HepG2 (cell line): ENCODE measurements around the gene CLRN2. TPM values are rescaled to one million over a fixed set of nuclear protein-coding genes. Genes with fewer than 3 reads are reported as not detected.

Experiments used
- ATAC-seq: fragments of 200-7000 bp; cut with Tn5 transposase; 3 replicates; pipeline ENCODE4 v1.9.1; 2020; ENCODE audit warnings: mild to moderate bottlenecking, moderate library complexity
- BruUV-seq: library from RNA; stranded (reverse); fragments of 400-500 nt; replicated peaks from 2 replicates; lab custom pipeline; 2021; lab: Mats Ljungman, UMichigan
- CTCF ChIA-PET: fragments of 300-600 bp; formaldehyde crosslinking; extraction: SDS; loops from one replicate; lab custom pipeline; 2021; ENCODE audit warnings: low total read pairs, inconsistent platforms, low intra/inter-chr PET ratio; lab: Yijun Ruan, JAX
- POLR2A ChIA-PET: fragments of 350-600 bp; sonication (Branson Sonifier 250); formaldehyde crosslinking; loops from one replicate; lab custom pipeline; 2020; ENCODE audit warnings: antibody characterized with exemption, inconsistent platforms; lab: Yijun Ruan, JAX
- DNase-seq: peaks from one replicate; pipeline ENCODE4 v3.0.0-alpha.2; 2015; ENCODE audit warnings: low spot score
- FAIRE-seq: peaks from 3 replicates; lab custom pipeline; 2011; peaks lifted over from hg19 to GRCh38; lab: Jason Lieb, UNC
- H2AFZ ChIP-seq: one replicate; pipeline ENCODE4 v1.6.1; 2011; ENCODE audit warnings: low read length, inconsistent platforms
- H3K27ac ChIP-seq: fragments of 300-600 bp; 3 replicates; pipeline ENCODE4 v1.8.0; 2011; ENCODE audit warnings: mixed run types, mild to moderate bottlenecking, mixed read lengths, low read length, inconsistent platforms; ENCODE audit not compliant: insufficient read depth; ENCODE audit errors: extremely low read length
- H3K27me3 ChIP-seq, 2 experiments: fragments of 200-600 bp in 1 of 2; 2 replicates in 1 of 2; 3 replicates in 1 of 2; pipeline versions ENCODE4 v1.6.0 to v1.8.0; 2011; ENCODE audit warnings: low read length in 2 of 2, mild to moderate bottlenecking in 2 of 2, moderate library complexity in 2 of 2, inconsistent platforms in 1 of 2; ENCODE audit not compliant: insufficient read depth in 2 of 2, control insufficient read depth in 1 of 2
- H3K36me3 ChIP-seq, 2 experiments: fragments of 200-600 bp in 1 of 2; replicated peaks in 1 of 2; 2 replicates in 1 of 2; 3 replicates in 1 of 2; pipeline versions ENCODE4 v1.5.1 to v1.8.0; 2011; ENCODE audit warnings: low read length in 2 of 2, inconsistent platforms in 1 of 2; ENCODE audit not compliant: insufficient read depth in 2 of 2, control insufficient read depth in 1 of 2
- H3K4me1 ChIP-seq: 2 replicates; pipeline ENCODE4 v1.5.1; 2012; ENCODE audit warnings: low read length, inconsistent platforms; ENCODE audit not compliant: insufficient read depth
- H3K4me2 ChIP-seq: 2 replicates; pipeline ENCODE4 v1.6.0; 2011; ENCODE audit warnings: low read depth, low read length, inconsistent platforms
- H3K4me3 ChIP-seq, 3 experiments: fragments of 200-600 bp in 1 of 3; sonication (generic), shearing (Covaris generic) in 1 of 3; replicated peaks in 1 of 3; 2 replicates each; pipeline ENCODE4 v1.5.1; 2011 to 2016; ENCODE audit warnings: low read length in 3 of 3, inconsistent platforms in 2 of 3, low read depth in 2 of 3, mild to moderate bottlenecking in 2 of 3, control low read depth in 1 of 3, mixed read lengths in 1 of 3; ENCODE audit not compliant: insufficient read depth in 1 of 3
- H3K79me2 ChIP-seq: one replicate; pipeline ENCODE4 v1.6.1; 2011; ENCODE audit warnings: low read length, inconsistent platforms; ENCODE audit not compliant: insufficient read depth
- H3K9ac ChIP-seq: 2 replicates; pipeline ENCODE4 v1.6.0; 2011; ENCODE audit warnings: mild to moderate bottlenecking, low read depth, low read length, inconsistent platforms; ENCODE audit not compliant: insufficient read depth
- H3K9me3 ChIP-seq: 2 replicates; pipeline ENCODE4 v1.5.1; 2012; ENCODE audit warnings: mild to moderate bottlenecking, low read length
- H4K20me1 ChIP-seq: 2 replicates; pipeline ENCODE4 v1.6.0; 2011; ENCODE audit warnings: inconsistent platforms, mild to moderate bottlenecking, low read length, moderate library complexity; ENCODE audit not compliant: insufficient read depth
- ARNT ChIP-seq: fragments of 450-650 bp; IDR thresholded peaks from 2 replicates; pipeline ENCODE4 v1.6.1; 2017
- CEBPB ChIP-seq: IDR thresholded peaks from 2 replicates; pipeline ENCODE4 v1.6.1; 2011; ENCODE audit warnings: low read depth, low read length, improper control_type of control experiment, borderline replicate concordance
- KDM1A ChIP-seq: IDR thresholded peaks from 2 replicates; pipeline ENCODE4 v1.6.1; 2016; ENCODE audit warnings: missing compliant biosample characterization
- NCOA2 ChIP-seq: sonication (generic); formaldehyde crosslinking; IDR thresholded peaks from 2 replicates; pipeline ENCODE4 v1.8.0; 2022; ENCODE audit warnings: inconsistent platforms
- NKX3-1 ChIP-seq: sonication (generic); formaldehyde crosslinking; IDR thresholded peaks from 2 replicates; pipeline ENCODE4 v1.5.0; 2020; ENCODE audit warnings: missing genetic modification reagents
- ZKSCAN8 ChIP-seq: IDR thresholded peaks from 2 replicates; pipeline ENCODE4 v1.6.1; 2016; ENCODE audit warnings: borderline replicate concordance, missing genetic modification reagents, missing compliant biosample characterization
- ZNF124 ChIP-seq: sonication (generic); formaldehyde crosslinking; IDR thresholded peaks from 2 replicates; pipeline ENCODE4 v1.4.0; 2020; ENCODE audit warnings: missing genetic modification reagents
- ZNF253 ChIP-seq: sonication (generic); formaldehyde crosslinking; IDR thresholded peaks from 2 replicates; pipeline ENCODE4 v1.8.0; 2022; ENCODE audit warnings: mild to moderate bottlenecking, missing genetic modification reagents, borderline replicate concordance
- ZNF546 ChIP-seq: sonication (generic); formaldehyde crosslinking; conservative IDR thresholded peaks from 2 replicates; pipeline ENCODE4 v1.8.1; 2023; ENCODE audit warnings: mild to moderate bottlenecking, missing genetic modification reagents
- WGBS: methylation state at CpG from one replicate; pipeline ENCODE4 v1.1.6; 2017; ENCODE audit warnings: low lambda C conversion rate; 5-methylcytosine and 5-hydroxymethylcytosine counted together
- in situ Hi-C: cut with HindIII; loops from 2 replicates; pipeline ENCODE4 v1.10.0; 2017; ENCODE audit warnings: low pct_unique_long_range_greater_than_20kb; ENCODE audit not compliant: extremely low pct_ligation_motif_present
- intact Hi-C: fragments of 100-400 bp; cut with micrococcal nuclease; formaldehyde crosslinking; loops from one replicate; pipeline ENCODE4 v1.10.0; 2022; ENCODE audit not compliant: unreplicated experiment
- polyA plus RNA-seq, 8 experiments: library from polyadenylated mRNA; depleted of rRNA in 3 of 8; stranded (reverse) in 7 of 8; unstranded in 1 of 8; fragments of >200 nt; fragmentation: Illumina TruSeq in 4 of 8; extraction: Trizol in 4 of 8; gene quantifications; 2 replicates each; pipeline versions ENCODE4 v1.2.1 to v1.2.3, GENCODE V29; 2011 to 2016; ENCODE audit warnings: low read depth in 4 of 8, missing spikeins in 1 of 8, mixed read lengths in 1 of 8; ENCODE audit not compliant: insufficient read depth in 1 of 8
- total RNA-seq, 5 experiments: library from RNA; depleted of rRNA; stranded (reverse); fragments of >200 nt; fragmentation: Illumina TruSeq; extraction: Trizol; gene quantifications; 2 replicates each; pipeline ENCODE4 v1.2.3, GENCODE V29; 2016; ENCODE audit warnings: low read depth in 1 of 5
- TF ChIP-seq, protein P1 (sequence below): sonication (generic); formaldehyde crosslinking; IDR thresholded peaks from 2 replicates; pipeline ENCODE4 v1.5.0; 2020; ENCODE audit warnings: mild to moderate bottlenecking, missing genetic modification reagents
- TF ChIP-seq, protein P2 (sequence below): sonication (generic); formaldehyde crosslinking; IDR thresholded peaks from 2 replicates; pipeline ENCODE4 v1.5.0; 2020; ENCODE audit warnings: mild to moderate bottlenecking, missing genetic modification reagents
- TF ChIP-seq, protein P3 (sequence below): sonication (generic); formaldehyde crosslinking; IDR thresholded peaks from 2 replicates; pipeline ENCODE4 v1.8.0; 2022; ENCODE audit warnings: missing genetic modification reagents, low read depth, mild to moderate bottlenecking, borderline replicate concordance

Gene CLRN2
- total and polyA plus RNA-seq, 2 of the 13 experiments (the other 11 are each of a cell fraction or from before 2014, with no cell fraction given) = not detected

DNA sequence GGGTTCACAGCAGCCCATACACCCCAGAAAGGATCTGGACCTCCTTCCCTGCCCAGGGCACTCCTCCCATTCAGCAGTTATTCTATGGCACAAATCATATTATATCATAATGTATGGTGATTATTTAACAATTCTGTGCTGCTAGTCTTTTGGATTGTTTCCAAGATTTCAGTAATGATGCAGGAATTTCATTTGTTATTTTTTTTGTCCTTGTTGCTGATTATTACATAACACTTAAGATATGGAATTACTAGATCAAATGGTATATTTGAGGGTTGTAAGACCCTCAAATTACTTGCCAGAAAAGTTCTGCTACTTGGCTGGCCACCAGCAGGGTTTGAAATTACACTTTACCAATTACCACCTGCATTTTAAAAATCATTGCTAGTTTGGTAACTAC lies 39.5 kb upstream of the CLRN2 start:
- H3K79me2 ChIP-seq = no peaks in the 10 kb centered on the region
- H3K9me3 ChIP-seq = no peaks in the 10 kb centered on the region
- H3K36me3 ChIP-seq = no peaks in the 10 kb centered on the region; a peak in 1 of 5 replicates
- H3K27me3 ChIP-seq = no peaks in the 10 kb centered on the region
- in situ Hi-C loops = no loop called here
- CTCF ChIA-PET = no interaction called here
- H4K20me1 ChIP-seq = no peaks in the 10 kb centered on the region
- no peak overlapping the region for H3K9ac ChIP-seq
- FAIRE-seq (no peak), DNase-seq (no peak), ATAC-seq (no peak)
- H3K27ac ChIP-seq = no peak overlapping the region
- H3K4me2 ChIP-seq = no peak overlapping the region
- no TSS peak for BruUV-seq
- H3K4me1 ChIP-seq = peaks cover 15% of the 10 kb centered on the region
- no peak overlapping the region for H3K4me3 ChIP-seq
- intact Hi-C loops = no loop called here
- POLR2A ChIA-PET = no interaction called here
- no peak overlapping the region for H2AFZ ChIP-seq
- TF ChIP-seq CEBPB (peak; percentile 81), NKX3-1 (no peak)

DNA sequence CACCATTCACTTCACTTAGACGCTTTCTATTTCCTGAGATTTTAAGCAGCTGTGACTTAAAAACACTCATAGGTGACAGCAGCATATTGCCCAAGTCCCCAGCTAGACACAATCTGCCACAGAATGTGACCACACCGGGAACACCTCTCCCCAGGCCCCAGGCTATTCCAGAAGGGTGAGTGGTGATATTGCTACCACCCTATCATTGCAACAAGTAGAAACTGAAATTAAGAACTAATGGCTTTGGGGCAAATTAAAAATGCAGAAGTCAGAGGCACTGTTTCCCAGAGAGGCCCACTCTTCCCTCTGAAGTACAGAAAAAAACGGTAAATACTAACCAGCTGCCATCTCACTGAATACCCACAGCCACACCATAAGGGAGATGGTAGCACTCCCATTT lies 38.1 kb upstream of the CLRN2 start:
- intact Hi-C loops = no loop called here
- Histone ChIP-seq H3K9ac (no peak overlapping the region), H3K79me2 (no peaks in the 10 kb centered on the region), H3K36me3 (no peaks in the 10 kb centered on the region; a peak in 1 of 5 replicates), H3K4me1 (peaks cover 27% of the 10 kb centered on the region), H3K27ac (no peak overlapping the region), H3K4me3 (no peak overlapping the region), H2AFZ (no peak overlapping the region), H3K4me2 (no peak overlapping the region), H3K27me3 (no peaks in the 10 kb centered on the region), H3K9me3 (0 out of 2 replicates have a peak, but pooled peaks cover 5% of the 10 kb centered on the region), H4K20me1 (no peaks in the 10 kb centered on the region)
- FAIRE-seq (no peak), ATAC-seq (no peak), DNase-seq (no peak)
- 96% methylated on average over 3 of the region's 3 CpGs for WGBS
- in situ Hi-C loops = no loop called here
- POLR2A ChIA-PET = no interaction called here
- CTCF ChIA-PET = no interaction called here
- BruUV-seq = no TSS peak
- TF ChIP-seq NCOA2 (CRISPR knock-in tag) (no peak), ZNF124 (no peak), ZNF546 (CRISPR knock-in tag) (no peak), NKX3-1 (no peak), ARNT (no peak), KDM1A (CRISPR knock-in tag) (no peak), ZKSCAN8 (CRISPR knock-in tag) (no peak), ZNF253 (CRISPR knock-in tag) (no peak)
- TF ChIP-seq, protein P1, sequence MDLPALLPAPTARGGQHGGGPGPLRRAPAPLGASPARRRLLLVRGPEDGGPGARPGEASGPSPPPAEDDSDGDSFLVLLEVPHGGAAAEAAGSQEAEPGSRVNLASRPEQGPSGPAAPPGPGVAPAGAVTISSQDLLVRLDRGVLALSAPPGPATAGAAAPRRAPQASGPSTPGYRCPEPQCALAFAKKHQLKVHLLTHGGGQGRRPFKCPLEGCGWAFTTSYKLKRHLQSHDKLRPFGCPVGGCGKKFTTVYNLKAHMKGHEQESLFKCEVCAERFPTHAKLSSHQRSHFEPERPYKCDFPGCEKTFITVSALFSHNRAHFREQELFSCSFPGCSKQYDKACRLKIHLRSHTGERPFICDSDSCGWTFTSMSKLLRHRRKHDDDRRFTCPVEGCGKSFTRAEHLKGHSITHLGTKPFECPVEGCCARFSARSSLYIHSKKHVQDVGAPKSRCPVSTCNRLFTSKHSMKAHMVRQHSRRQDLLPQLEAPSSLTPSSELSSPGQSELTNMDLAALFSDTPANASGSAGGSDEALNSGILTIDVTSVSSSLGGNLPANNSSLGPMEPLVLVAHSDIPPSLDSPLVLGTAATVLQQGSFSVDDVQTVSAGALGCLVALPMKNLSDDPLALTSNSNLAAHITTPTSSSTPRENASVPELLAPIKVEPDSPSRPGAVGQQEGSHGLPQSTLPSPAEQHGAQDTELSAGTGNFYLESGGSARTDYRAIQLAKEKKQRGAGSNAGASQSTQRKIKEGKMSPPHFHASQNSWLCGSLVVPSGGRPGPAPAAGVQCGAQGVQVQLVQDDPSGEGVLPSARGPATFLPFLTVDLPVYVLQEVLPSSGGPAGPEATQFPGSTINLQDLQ (CRISPR knock-in tag) = no peak
- TF ChIP-seq, protein P2, sequence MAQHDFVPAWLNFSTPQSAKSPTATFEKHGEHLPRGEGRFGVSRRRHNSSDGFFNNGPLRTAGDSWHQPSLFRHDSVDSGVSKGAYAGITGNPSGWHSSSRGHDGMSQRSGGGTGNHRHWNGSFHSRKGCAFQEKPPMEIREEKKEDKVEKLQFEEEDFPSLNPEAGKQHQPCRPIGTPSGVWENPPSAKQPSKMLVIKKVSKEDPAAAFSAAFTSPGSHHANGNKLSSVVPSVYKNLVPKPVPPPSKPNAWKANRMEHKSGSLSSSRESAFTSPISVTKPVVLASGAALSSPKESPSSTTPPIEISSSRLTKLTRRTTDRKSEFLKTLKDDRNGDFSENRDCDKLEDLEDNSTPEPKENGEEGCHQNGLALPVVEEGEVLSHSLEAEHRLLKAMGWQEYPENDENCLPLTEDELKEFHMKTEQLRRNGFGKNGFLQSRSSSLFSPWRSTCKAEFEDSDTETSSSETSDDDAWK = no peak
- TF ChIP-seq, protein P3, sequence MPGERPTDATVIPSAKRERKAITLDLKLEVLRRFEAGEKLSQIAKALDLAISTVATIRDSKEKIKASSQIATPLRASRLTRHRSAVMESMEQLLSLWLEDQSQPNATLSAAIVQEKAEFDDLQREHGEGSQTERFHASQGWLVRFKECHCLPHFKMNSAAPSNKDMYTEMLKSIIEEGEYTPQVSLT (CRISPR knock-in tag) = no peak
